Cardiac fibroblast (primary cell): ENCODE data around the gene FFAR3.

Experiments
- DNase-seq, 2 donors: peaks; one replicate each; pipeline versions ENCODE4 v3.0.0 to v3.0.0-alpha.2; 2010; ENCODE audit warnings: low read depth in 2 of 2
- H3K4me3 ChIP-seq, 2 donors: replicated peaks in 1 of 2; 1 replicate in 1 of 2; 2 replicates in 1 of 2; pipeline ENCODE4 v1.5.1; 2011; ENCODE audit warnings: low read depth in 2 of 2, low read length in 2 of 2, mild to moderate bottlenecking in 2 of 2, moderate library complexity in 1 of 2
- CTCF ChIP-seq: IDR thresholded peaks from one replicate; pipeline ENCODE4 v1.5.1; 2011; ENCODE audit warnings: low read depth, mild to moderate bottlenecking, low read length, inconsistent platforms

Gene FFAR3

GRCh38 chr19:35313587-35313986 is 44.7 kb upstream of the FFAR3 start:
- DNase-seq: no peak
- no peak overlapping the region for H3K4me3 ChIP-seq
- no peak for TF ChIP-seq CTCF

GRCh38 chr19:35314031-35314430 is 44.2 kb upstream of the FFAR3 start:
- no peak overlapping the region for H3K4me3 ChIP-seq
- no peak for DNase-seq
- no peak for TF ChIP-seq CTCF

GRCh38 chr19:35314858-35315470 is 43.3 kb upstream of the FFAR3 start:
- no peak for TF ChIP-seq CTCF
- no peak overlapping the region for H3K4me3 ChIP-seq
- no peak for DNase-seq

- H3K4me3 ChIP-seq: no peak overlapping the region
- TF ChIP-seq CTCF: no peak
- DNase-seq: no peak
These were observed 42.4 kb upstream of the FFAR3 start for GRCh38 chr19:35315883-35316282.

GRCh38 chr19:35316560-35316959 is 41.7 kb upstream of the FFAR3 start:
- no peak for TF ChIP-seq CTCF
- DNase-seq: no peak

GRCh38 chr19:35317464-35318043 is 40.7 kb upstream of the FFAR3 start:
- no peak for TF ChIP-seq CTCF
- no peak overlapping the region for H3K4me3 ChIP-seq
- no peak for DNase-seq

More at GRCh38 chr19:35316560-35316959, 41.7 kb upstream of the FFAR3 start:
- no peak overlapping the region for H3K4me3 ChIP-seq
